Measurements from ENCODE around the gene CCIN.
"Not testable (repeated sequence)": the region's sequence is repeated elsewhere in the genome, so short reads cannot be mapped to it uniquely, and the experiment has no call there.

The CCIN gene

GRCh38 chr9:36169166-36169565, at the start of gene CCIN:
TSS of gene CCIN (plus strand) at chr9:36169388. CDS start at chr9:36169503, 115 bp downstream.
- DNase-seq (ENCODE audit: low read depth) = no peak

DNA sequence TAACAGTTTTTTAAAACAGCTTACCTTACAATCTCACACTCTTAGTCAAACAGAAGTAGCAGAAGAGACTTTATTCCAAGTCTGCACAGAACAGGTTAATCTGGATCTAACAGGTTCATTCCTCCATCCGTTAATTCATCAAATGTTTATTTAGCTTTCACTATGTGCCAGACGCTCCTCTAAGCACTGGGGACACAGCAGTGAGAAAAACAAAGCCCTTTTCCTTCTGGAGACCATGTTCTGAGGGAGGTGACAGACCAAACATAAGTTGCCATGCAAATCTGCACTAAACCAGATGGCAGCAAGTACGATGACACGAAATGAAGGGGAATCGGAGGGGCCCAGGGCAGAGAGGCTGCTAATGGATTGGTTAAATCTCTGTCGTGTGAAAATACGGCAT, 49.7 kb upstream of the CCIN start:
- DNase-seq (ENCODE audit: low read depth) = no peak

GRCh38 chr9:36120705-36121104, 48.5 kb upstream of the CCIN start:
- no peak for DNase-seq (ENCODE audit: low read depth)

GRCh38 chr9:36121971-36122370, 47.2 kb upstream of the CCIN start:
- DNase-seq (ENCODE audit: low read depth) = no peak

- no peak for DNase-seq (ENCODE audit: low read depth)
These were observed 45.7 kb upstream of the CCIN start for GRCh38 chr9:36123515-36123914.

DNA sequence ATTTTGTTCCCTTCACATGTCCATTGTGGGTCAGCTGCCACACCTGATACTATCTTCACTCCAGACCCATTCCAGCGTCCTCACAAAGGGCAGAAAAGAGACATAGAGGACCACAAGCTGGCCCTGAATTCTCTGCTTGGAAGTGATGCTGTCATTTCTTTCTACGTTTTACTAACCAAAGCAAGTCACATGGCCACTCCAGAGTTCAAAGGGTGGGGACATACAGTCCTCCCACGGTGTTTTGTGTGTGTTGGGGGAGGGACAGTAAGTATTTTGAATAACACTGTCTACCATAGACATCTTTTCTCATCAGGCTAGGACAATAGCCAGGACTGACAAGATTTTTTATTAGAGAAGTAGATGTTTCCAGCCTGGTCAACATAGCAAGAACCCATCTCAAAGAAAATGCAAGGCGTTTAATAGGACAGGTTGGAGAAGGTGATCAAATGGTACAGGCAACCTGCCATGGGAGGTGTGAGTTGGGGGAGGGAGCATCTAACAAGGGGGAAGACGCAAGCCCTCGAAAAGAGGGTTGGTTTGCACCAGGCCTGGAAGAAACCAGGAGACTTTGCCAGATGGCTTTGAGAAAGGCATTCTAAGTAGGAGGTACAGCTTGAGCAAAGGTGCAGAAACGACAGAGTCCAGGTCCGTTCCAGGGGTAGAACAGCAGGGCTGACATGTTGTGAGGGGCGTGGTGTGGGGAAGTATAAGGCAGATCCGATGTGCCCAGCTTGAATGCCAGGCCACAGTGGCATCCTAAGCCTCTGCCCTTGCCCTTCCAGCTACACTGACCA, 43.9 kb upstream of the CCIN start:
- DNase-seq (ENCODE audit: low read depth) = no peak

DNA sequence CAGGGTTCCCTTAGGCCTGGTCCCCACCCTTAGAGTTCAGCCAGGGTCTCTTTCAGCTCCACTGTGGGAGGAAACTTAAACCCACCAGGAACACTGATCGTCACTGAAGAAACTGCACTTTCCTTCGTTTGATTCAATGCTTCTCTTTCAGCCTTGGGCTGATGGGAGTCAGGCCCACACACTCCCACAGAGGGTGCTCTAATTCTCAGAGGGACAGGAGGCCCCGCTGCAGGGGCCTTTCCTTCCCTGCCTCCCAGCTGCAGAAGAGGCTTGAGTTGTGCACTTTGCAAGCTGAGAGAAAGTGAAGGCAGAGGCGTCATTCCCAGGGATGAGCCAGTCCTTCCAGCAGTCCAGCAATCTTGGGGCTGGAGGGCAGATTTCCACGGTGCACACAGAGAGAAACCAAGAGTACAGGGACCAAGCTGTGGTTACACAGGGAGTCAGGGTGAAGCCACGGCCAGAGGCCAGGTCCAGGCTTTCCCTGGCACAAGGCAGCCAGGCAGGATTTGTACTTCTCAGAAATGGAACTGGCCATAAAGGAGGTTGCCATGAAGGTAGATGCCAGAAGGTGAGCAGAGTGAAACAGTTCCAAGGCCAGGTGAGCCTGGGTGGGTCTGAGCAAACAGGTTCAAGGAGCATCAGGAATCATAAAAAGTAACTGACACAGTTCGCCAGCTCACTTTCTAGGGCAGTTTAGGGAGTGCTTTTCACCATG, 43.0 kb upstream of the CCIN start:
- no peak for DNase-seq (ENCODE audit: low read depth)

DNA sequence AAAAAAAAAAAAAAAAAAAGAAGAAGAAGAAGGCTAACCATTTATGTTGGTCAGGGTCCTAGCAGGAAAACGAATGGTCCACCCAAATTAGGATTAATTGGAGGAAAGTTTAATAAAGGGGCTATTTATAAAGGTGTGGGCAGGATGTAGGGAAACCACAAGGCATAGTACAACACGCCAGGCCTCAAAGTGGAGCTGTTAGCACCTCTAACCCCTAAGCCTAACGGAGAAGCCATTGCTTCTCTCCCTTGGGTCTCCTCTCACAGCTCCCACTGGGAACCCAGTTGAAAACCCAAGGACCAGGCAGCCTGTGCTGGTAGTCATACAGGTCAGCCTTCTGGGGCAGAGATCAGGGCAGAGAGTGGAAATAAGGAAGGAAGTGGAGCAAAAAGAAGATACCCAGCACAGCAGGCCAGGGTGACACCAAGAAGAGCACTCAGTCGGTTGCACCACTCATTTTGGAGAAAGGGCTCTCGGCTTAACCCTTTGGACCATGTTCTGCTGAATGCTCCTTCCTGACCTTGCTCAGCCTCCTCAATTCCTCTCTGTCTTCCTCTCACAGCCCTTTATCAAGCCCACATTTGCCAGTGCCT, 41.4 kb upstream of the CCIN start:
- no peak for DNase-seq (ENCODE audit: low read depth)

DNA sequence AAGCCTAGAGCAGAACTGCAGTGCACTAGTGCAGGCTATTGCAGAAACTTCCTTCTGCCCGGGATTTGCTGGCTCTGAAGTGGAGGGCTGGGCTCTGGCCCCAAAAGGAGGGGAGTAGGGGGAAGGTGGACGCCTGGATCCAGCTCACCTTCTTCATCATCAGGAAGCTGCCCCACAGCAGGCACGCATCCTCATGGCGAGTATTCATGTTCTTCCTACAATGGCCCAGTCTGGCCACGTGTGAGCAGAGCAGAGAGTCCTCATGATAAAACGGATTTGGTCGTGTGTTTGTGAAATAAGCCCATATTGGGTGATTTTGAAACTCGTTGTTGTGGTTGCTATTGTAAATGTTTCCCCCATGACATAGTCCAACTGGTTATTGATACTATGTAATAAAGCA, 40.8 kb upstream of the CCIN start:
- DNase-seq (ENCODE audit: low read depth) = no peak

DNA sequence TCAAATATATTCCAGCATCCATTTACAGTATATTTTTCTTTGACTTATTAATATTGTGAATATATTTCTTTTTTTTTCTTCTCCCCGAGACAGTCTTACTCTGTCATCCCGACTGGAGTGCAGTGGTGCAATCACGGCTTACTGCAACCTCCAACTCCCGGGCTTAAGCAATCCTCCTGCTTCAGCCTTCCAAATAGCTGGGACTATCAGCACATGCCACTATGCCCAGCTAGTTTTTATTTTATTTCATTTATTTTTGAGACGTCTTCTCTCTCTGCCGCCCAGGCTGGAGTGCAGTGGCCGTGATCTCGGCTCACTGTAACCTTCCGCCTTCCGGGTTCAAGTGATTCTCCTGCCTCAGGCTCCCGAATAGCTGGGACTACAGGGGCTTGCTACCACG, 40.0 kb upstream of the CCIN start:
- DNase-seq (ENCODE audit: low read depth) = no peak

DNA sequence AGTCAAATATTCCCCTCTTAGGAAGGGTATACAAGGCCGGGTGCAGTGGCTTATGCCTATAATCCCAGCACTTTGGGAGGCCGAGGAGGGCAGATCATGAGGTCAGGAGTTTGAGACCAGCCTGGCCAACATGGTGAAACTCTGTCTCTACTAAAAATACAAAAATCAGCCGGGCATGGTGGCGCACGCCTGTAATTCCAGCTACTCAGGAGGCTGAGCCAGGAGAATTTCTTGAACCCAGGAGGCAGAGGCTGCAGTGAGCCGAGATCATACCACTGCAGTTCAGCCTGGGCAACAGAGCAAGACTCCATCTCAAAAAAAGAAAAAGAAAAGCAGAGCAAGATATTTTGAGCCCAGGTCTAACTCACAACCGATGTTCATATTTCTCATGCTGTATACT, 37.5 kb upstream of the CCIN start:
- DNase-seq (ENCODE audit: low read depth) = not testable (repeated sequence)

DNA sequence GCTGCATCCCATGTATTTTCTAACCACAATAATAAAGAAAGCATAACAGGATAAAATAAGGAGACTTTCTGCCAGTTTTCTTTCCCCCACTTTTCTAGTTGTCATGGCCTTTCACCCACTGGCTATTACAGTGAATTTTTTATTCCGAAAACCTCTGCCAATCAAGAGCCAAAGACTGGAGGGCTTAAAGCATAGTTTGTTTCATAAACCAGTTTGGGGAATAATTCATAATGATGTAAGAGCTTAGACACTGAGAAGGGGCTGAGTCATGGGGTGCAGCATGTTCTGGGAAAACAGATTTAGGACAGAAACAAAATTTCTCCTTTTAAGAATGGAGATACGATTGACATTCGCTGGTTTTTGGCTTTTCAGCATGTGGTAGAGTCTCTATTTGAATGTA, 37.1 kb upstream of the CCIN start:
- no peak for DNase-seq (ENCODE audit: low read depth)

DNA sequence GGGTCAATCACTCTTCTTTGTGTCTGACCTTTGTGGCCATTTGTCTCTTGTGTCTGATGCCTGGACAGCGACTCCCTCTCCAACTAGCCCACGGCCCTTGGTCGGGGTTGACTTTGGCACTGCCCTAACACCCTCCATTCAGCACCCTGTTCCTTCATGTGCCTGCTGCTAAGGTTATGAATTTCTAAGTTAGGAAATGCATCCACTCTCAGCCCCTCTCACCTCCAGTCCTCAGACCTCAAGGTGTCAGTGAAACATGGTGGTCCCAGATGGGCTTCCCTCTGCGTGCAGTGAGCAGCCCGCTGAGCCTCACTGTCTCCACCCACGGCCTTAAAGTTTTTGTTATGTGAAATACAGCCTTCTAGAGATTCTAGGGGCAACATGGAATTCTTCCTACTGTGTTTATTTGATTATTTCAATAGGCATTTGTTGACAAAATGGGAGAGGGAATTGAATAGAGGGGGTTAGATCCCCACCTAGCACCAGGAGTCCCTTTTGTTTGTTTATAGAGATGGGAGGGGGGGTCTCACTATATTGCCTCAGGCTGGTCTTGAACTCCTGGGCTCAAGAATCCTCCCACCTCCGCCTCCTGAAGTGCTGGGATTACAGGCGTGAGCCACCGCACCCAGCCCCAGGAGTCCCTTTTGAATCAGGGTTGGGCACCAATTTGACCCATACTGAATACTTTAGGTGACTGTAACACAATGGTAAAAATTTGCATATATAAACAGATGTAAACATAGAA, 34.3 kb upstream of the CCIN start:
- no peak for DNase-seq (ENCODE audit: low read depth)

GRCh38 chr9:36135741-36136271, 33.4 kb upstream of the CCIN start:
- no peak for DNase-seq (ENCODE audit: low read depth)

GRCh38 chr9:36136272-36136893, 32.8 kb upstream of the CCIN start, which contains the start of gene GLIPR2:
TSS of gene GLIPR2 (plus strand) at chr9:36136733. CDS start at chr9:36136779, 46 bp downstream.
- no peak for DNase-seq (ENCODE audit: low read depth)

DNA sequence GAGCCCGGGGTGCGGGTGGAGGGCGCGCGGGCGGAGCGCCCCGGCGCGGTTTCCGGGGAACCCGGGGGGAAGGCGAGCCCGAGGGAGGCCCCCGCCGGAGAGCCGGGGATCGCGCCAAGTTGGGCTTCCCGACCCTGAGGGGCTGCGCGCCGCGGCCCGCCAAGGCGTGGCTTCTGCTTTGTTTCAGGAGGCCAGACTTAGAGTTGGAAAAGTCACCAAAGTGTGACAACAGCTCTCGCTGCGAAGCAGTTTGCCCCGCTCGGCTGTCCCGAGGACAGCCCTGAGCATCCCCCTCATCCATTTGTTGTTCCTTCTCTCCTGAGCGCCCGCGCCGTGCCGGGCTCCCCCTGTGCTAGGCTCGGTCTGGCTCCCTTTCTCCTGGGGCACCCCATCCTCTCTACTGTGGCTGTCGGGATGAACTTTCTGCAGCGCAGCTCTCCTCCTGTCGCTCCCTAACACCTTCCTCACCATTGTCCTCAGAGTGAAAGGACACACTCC, 32.2 kb upstream of the CCIN start:
- no peak for DNase-seq (ENCODE audit: low read depth)

DNA sequence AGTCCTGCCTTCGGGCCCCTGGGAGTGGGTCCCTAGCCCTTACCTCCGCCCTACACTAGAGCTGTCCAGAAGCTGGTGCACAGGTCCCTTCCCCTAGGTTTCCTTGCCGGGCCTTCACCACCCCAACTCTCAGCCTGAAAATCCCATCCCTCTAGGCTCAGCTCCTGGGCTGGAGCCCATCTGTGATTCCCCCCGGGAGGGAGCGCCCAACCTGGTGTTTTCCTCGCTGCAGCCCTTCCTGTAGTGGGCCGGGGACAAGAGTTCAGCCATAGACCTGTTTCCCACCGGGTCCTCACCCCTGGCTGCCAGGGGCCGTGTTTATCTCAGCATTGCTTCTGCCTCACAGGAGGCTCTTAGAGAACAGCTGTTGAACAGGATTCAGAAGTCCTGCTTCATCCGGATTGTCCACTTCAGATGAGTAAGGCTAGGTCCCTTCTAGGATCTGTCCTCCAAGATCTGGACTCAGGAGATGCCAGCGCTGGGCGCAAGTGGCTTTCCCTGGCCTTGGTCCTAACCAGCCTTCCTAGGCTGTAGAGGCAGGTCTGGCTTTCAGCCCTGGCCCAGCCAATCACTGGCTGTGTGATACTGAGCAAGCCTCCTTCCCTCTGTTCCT, 31.7 kb upstream of the CCIN start:
- DNase-seq (ENCODE audit: low read depth) = no peak

DNA sequence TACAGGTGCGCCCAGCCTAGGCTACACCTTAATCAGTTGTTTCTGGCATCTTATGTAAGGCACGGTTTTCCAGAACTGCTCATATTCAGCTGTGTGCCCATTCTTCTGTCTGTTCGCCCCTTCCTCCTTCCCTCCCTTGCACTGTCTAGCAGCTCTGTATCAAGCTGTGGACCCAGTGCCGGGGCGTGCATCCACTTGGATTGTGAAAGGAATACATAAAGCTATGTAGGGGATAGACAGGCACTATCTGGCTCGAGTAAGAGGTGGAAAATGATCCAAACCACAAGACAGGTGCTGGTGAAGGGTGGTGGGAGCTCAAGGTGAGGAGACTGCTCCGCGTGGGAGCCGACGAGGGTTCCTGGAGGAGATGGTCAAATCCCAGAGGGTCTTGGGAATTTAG, 30.7 kb upstream of the CCIN start:
- no peak for DNase-seq (ENCODE audit: low read depth)

DNA sequence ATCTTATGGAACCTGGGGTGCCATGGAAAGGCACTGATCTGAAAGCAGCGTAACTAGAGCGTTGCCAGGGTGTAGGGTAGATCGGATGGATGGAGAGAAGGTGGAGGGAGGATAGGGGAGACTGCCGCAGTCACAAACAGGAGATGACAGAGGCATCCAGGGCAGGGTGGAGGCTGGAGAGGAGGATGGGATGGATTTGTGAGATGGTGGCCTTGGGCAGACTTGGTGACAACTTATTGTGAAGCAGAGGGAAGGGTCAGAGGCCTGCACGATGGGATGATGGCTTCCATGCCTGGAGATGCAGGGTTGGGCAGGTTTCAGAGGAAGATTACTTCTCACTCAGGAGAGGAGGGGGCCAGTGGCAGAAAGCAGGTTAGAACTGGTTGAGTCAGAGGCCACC, 30.3 kb upstream of the CCIN start:
- no peak for DNase-seq (ENCODE audit: low read depth)

GRCh38 chr9:36140086-36141084, 28.8 kb upstream of the CCIN start:
- DNase-seq (ENCODE audit: low read depth) = no peak

Measured in CMK (cell line).